H1 (cell line): ENCODE measurements around the gene PSMA2. TPM values are rescaled to one million over a fixed set of nuclear protein-coding genes. Genes with fewer than 3 reads are reported as not detected.

Experiments
- CTCF ChIA-PET: fragments of 300-600 bp; sonication (Branson Sonifier 250); formaldehyde crosslinking; loops from one replicate; lab custom pipeline; 2021; ENCODE audit not compliant: partially characterized antibody; lab: Charles Lee
- POLR2A ChIA-PET: fragments of 300-600 bp; sonication (Branson Sonifier 250); formaldehyde crosslinking; loops from one replicate; lab custom pipeline; 2021; ENCODE audit warnings: inconsistent platforms; ENCODE audit not compliant: partially characterized antibody; lab: Charles Lee
- DNase-seq, 2 experiments: peaks; one replicate each; pipeline versions ENCODE4 v3.0.0 to v3.0.0-alpha.2; 2010 to 2022; ENCODE audit warnings: low spot score in 2 of 2, low read depth in 1 of 2, mixed read lengths in 1 of 2
- FAIRE-seq: peaks from 2 replicates; lab custom pipeline; 2011; peaks lifted over from hg19 to GRCh38; lab: Jason Lieb, UNC
- H2AFZ ChIP-seq: 2 replicates; pipeline ENCODE4 v1.8.1; 2012; ENCODE audit warnings: low read length, inconsistent platforms
- H2AK5ac ChIP-seq: 2 replicates; pipeline ENCODE4 v1.6.1; 2013; ENCODE audit warnings: low read depth, low read length
- H2BK120ac ChIP-seq: replicated peaks from 2 replicates; pipeline ENCODE3; 2013; ENCODE audit warnings: low read depth, low read length, inconsistent platforms
- H2BK12ac ChIP-seq: 2 replicates; pipeline ENCODE4 v1.6.1; 2013; ENCODE audit warnings: low read depth, low read length
- H2BK15ac ChIP-seq: 2 replicates; pipeline ENCODE4 v1.6.1; 2013; ENCODE audit warnings: low read length
- H2BK20ac ChIP-seq: 2 replicates; pipeline ENCODE4 v1.6.1; 2013; ENCODE audit warnings: low read length
- H2BK5ac ChIP-seq: 2 replicates; pipeline ENCODE4 v1.6.1; 2013; ENCODE audit warnings: low read depth, low read length
- H3K14ac ChIP-seq: 2 replicates; pipeline ENCODE4 v1.6.1; 2013; ENCODE audit warnings: inconsistent platforms; ENCODE audit not compliant: insufficient read length
- H3K18ac ChIP-seq: 2 replicates; pipeline ENCODE4 v1.6.1; 2013; ENCODE audit warnings: low read length; ENCODE audit errors: extremely low read depth
- H3K23ac ChIP-seq: 2 replicates; pipeline ENCODE4 v1.6.1; 2013; ENCODE audit warnings: inconsistent platforms; ENCODE audit not compliant: insufficient read length
- H3K23me2 ChIP-seq: 2 replicates; pipeline ENCODE4 v1.6.1; 2013; ENCODE audit warnings: low read depth, low read length
- H3K27ac ChIP-seq: 2 replicates; pipeline ENCODE4 v1.6.1; 2011; ENCODE audit warnings: low read depth, low read length, inconsistent platforms
- H3K27me3 ChIP-seq, 4 experiments: replicated peaks in 1 of 4; 1 replicate in 1 of 4; 2 replicates in 3 of 4; pipeline versions ENCODE4 v1.6.1 to v1.8.1; 2011 to 2013; ENCODE audit warnings: low read length in 3 of 4, mild to moderate bottlenecking in 3 of 4, inconsistent platforms in 2 of 4, mixed read lengths in 2 of 4, moderate library complexity in 1 of 4; ENCODE audit not compliant: control insufficient read depth in 3 of 4, insufficient read depth in 3 of 4; ENCODE audit errors: extremely low read depth in 1 of 4
- H3K36me3 ChIP-seq, 4 experiments: 2 replicates each; pipeline versions ENCODE4 v1.6.1 to v1.8.1; 2011 to 2013; ENCODE audit warnings: mild to moderate bottlenecking in 4 of 4, low read length in 3 of 4, moderate library complexity in 2 of 4, control low read depth in 1 of 4, inconsistent platforms in 1 of 4; ENCODE audit not compliant: insufficient read depth in 4 of 4, control insufficient read depth in 2 of 4
- H3K4ac ChIP-seq: replicated peaks from 2 replicates; pipeline ENCODE3; 2013; ENCODE audit warnings: low read length, low read depth, mixed read lengths, inconsistent platforms; ENCODE audit not compliant: insufficient read length
- H3K4me1 ChIP-seq, 4 experiments: replicated peaks in 1 of 4; 1 replicate in 1 of 4; 2 replicates in 3 of 4; pipeline versions ENCODE4 v1.6.1 to v1.8.1; 2011 to 2013; ENCODE audit warnings: low read length in 3 of 4, inconsistent platforms in 2 of 4, mixed read lengths in 1 of 4; ENCODE audit not compliant: insufficient read depth in 4 of 4, control insufficient read depth in 3 of 4
- H3K4me2 ChIP-seq, 2 experiments: 2 replicates each; pipeline versions ENCODE4 v1.6.1 to v1.8.1; 2011 to 2013; ENCODE audit warnings: low read depth in 2 of 2, low read length in 2 of 2, control low read depth in 1 of 2, inconsistent platforms in 1 of 2, mild to moderate bottlenecking in 1 of 2; ENCODE audit not compliant: insufficient read depth in 1 of 2
- H3K4me3 ChIP-seq, 4 experiments: fragments of 200-600, 300-600 bp in 1 of 4; sonication (generic), shearing (Covaris generic), sonication (Bioruptor Twin) in 1 of 4; 2 replicates each; pipeline versions ENCODE4 v1.5.1 to v1.8.1; 2011 to 2016; ENCODE audit warnings: low read length in 4 of 4, low read depth in 3 of 4, control low read depth in 2 of 4, inconsistent platforms in 2 of 4, mild to moderate bottlenecking in 2 of 4, mixed read lengths in 1 of 4, moderate library complexity in 1 of 4; ENCODE audit not compliant: insufficient read depth in 2 of 4; ENCODE audit errors: extremely low read depth in 1 of 4
- H3K56ac ChIP-seq: replicated peaks from 2 replicates; pipeline ENCODE3; 2013; ENCODE audit warnings: low read depth, mild to moderate bottlenecking, mixed read lengths, low read length, inconsistent platforms; ENCODE audit not compliant: insufficient read length
- H3K79me1 ChIP-seq: 2 replicates; pipeline ENCODE4 v1.6.1; 2013; ENCODE audit warnings: low read depth, low read length, control low read depth
- H3K79me2 ChIP-seq, 2 experiments: 2 replicates each; pipeline versions ENCODE4 v1.6.1 to v1.8.1; 2012 to 2013; ENCODE audit warnings: low read length in 2 of 2, mild to moderate bottlenecking in 2 of 2, inconsistent platforms in 1 of 2; ENCODE audit not compliant: insufficient read depth in 2 of 2, control insufficient read depth in 1 of 2
- H3K9ac ChIP-seq, 4 experiments: replicated peaks in 1 of 4; 1 replicate in 1 of 4; 2 replicates in 3 of 4; pipeline versions ENCODE4 v1.6.1 to v1.8.1; 2011 to 2013; ENCODE audit warnings: low read depth in 3 of 4, low read length in 3 of 4, control low read depth in 2 of 4, mild to moderate bottlenecking in 2 of 4, moderate library complexity in 2 of 4, inconsistent platforms in 1 of 4; ENCODE audit errors: extremely low read depth in 1 of 4
- H3K9me3 ChIP-seq, 2 experiments: 2 replicates each; pipeline versions ENCODE4 v1.6.1 to v1.8.1; 2012 to 2013; ENCODE audit warnings: mild to moderate bottlenecking in 2 of 2, moderate library complexity in 2 of 2, control low read depth in 1 of 2, inconsistent platforms in 1 of 2, low read depth in 1 of 2, low read length in 1 of 2, mixed read lengths in 1 of 2; ENCODE audit not compliant: insufficient read depth in 2 of 2
- H4K20me1 ChIP-seq, 2 experiments: replicated peaks in 1 of 2; 2 replicates each; pipeline versions ENCODE3 to v1.8.1; 2011 to 2013; ENCODE audit warnings: inconsistent platforms in 2 of 2, low read length in 2 of 2, mild to moderate bottlenecking in 1 of 2; ENCODE audit not compliant: insufficient read depth in 2 of 2, control insufficient read depth in 1 of 2
- H4K5ac ChIP-seq: 2 replicates; pipeline ENCODE4 v1.6.1; 2013; ENCODE audit warnings: low read length, low read depth, mixed read lengths, inconsistent platforms; ENCODE audit not compliant: insufficient read length
- H4K8ac ChIP-seq: 2 replicates; pipeline ENCODE4 v1.8.0; 2013; ENCODE audit warnings: mild to moderate bottlenecking, moderate library complexity, low read length, inconsistent platforms; ENCODE audit not compliant: insufficient read depth; ENCODE audit errors: extremely low read depth
- H4K91ac ChIP-seq: replicated peaks from 2 replicates; pipeline ENCODE3; 2013; ENCODE audit warnings: low read length, mixed read lengths, inconsistent platforms; ENCODE audit not compliant: insufficient read length
- POLR2A ChIP-seq, 2 experiments: IDR thresholded peaks; 1 replicate in 1 of 2; 2 replicates in 1 of 2; pipeline ENCODE4 v1.6.1; 2011; ENCODE audit warnings: low read depth in 2 of 2, low read length in 2 of 2, mild to moderate bottlenecking in 2 of 2; ENCODE audit errors: control extremely low read depth in 1 of 2
- WGBS, 2 experiments: shearing (Covaris generic) in 1 of 2; methylation state at CpG; one replicate each; pipeline versions ENCODE4 v1.1.6 to v1.1.7; 2013 to 2015; ENCODE audit warnings: low lambda C conversion rate in 2 of 2, mixed read lengths in 2 of 2, inconsistent platforms in 1 of 2, low coverage in 1 of 2, missing lambda C conversion rate in 1 of 2; ENCODE audit not compliant: insufficient replicate concordance in 2 of 2, insufficient coverage in 1 of 2, insufficient read length in 1 of 2; ENCODE audit errors: extremely low coverage in 1 of 2, missing lambda C conversion rate in 1 of 2; 5-methylcytosine and 5-hydroxymethylcytosine counted together
- polyA plus RNA-seq, 7 experiments: library from polyadenylated mRNA; depleted of rRNA in 3 of 7; stranded (reverse) in 5 of 7; unstranded in 2 of 7; fragments of >200 nt in 5 of 7; fragments of 200-250 nt in 2 of 7; gene quantifications; 1 replicate in 5 of 7; 2 replicates in 1 of 7; 4 replicates in 1 of 7; pipeline versions ENCODE4 v1.2.1 to v1.2.3, GENCODE V29; 2011 to 2013; ENCODE audit warnings: missing spikeins in 2 of 7, mixed read lengths in 2 of 7
- total RNA-seq: library from RNA; stranded (reverse); fragmentation: NEBNext Ultra II Directional; extraction: Animal tissue kit (Norgen Biotek cat#: 25700); gene quantifications from 2 replicates; pipeline ENCODE4 v1.2.1, GENCODE V29; 2021

Gene PSMA2
- total and polyA plus RNA-seq, 2 of the 8 experiments (the other 6 are each of a cell fraction or from before 2014, with no cell fraction given): 211 to 259 TPM

DNA sequence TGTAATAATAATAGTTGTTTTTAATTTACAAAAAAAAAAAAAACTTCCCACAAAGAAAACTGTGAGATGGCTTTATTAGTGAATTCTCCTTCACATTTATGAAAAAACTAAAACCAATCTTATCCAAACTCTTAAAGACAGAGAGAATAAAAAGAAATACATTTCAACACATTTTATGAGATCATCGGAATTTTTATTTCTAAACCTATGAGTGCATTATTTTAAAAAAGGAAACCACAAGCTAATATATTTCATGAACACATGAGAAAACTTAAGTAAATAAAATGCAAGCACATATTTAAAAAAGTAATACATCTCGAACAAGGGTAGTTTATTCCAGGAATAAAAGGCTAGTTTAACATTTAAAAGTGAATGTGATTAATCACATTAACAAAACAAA, 51.6 kb downstream of the PSMA2 start:
- H2AFZ ChIP-seq: no peak overlapping the region
- no peak overlapping the region for H2BK120ac ChIP-seq
- ChIA-PET POLR2A (interaction anchor here (0.9 kb wide), 1 partner anchor 8 kb away, joined by 3 read pairs; no protein-coding TSS in a partner anchor), CTCF (interaction anchor here (1.1 kb wide), 1 partner anchor 19 kb away, joined by 3 read pairs; no protein-coding TSS in a partner anchor)
- H3K79me2 ChIP-seq: no peaks in the 10 kb centered on the region
- H4K5ac ChIP-seq: no peak overlapping the region
- H2AK5ac ChIP-seq: no peak overlapping the region
- DNase-seq (no peak), FAIRE-seq (no peak)
- H4K8ac ChIP-seq: no peak overlapping the region
- H3K23me2 ChIP-seq: no peaks in the 10 kb centered on the region; the same call in 1 of the 2 replicates
- H2BK5ac ChIP-seq: no peak overlapping the region
- no peaks in the 10 kb centered on the region for H3K27me3 ChIP-seq
- no peak overlapping the region for H3K14ac ChIP-seq
- no peak overlapping the region for H3K4me2 ChIP-seq
- H2BK15ac ChIP-seq: no peak overlapping the region
- H3K9me3 ChIP-seq: peaks cover 6 to 10% of the 10 kb centered on the region in 2 experiments; a peak in 1 of 4 replicates
- no peak overlapping the region for H3K4me3 ChIP-seq
- H2BK12ac ChIP-seq: no peak overlapping the region
- no peak overlapping the region for H4K91ac ChIP-seq
- H3K56ac ChIP-seq: no peak overlapping the region
- WGBS, 2 experiments: 88% methylated on average over 2 of the region's 2 CpGs; no CpG with 5 or more reads in 1 of the 2 experiments
- H3K36me3 ChIP-seq: no peaks in the 10 kb centered on the region; a peak in 1 of 8 replicates
- no peak overlapping the region for H3K18ac ChIP-seq
- H3K4ac ChIP-seq: no peak overlapping the region
- no peak overlapping the region for H3K27ac ChIP-seq
- no peak overlapping the region for H3K23ac ChIP-seq
- H3K4me1 ChIP-seq: peaks cover 0 to 3% (median 1%) of the 10 kb centered on the region in 4 experiments; a peak in 1 of 7 replicates
- no peaks in the 10 kb centered on the region for H4K20me1 ChIP-seq
- no peak overlapping the region for H2BK20ac ChIP-seq
- H3K9ac ChIP-seq: no peak overlapping the region
- H3K79me1 ChIP-seq: no peaks in the 10 kb centered on the region
- no peak for TF ChIP-seq POLR2A (IDR thresholded peaks at IDR 0.05; ENCODE audit: control extremely low read depth in 1 of 2, low read depth in 2 of 2, low read length in 2 of 2)
